Breast epithelium (tissue), 4 donors: ENCODE data around the gene NIP7. TPM values are rescaled to one million over a fixed set of nuclear protein-coding genes. Genes with fewer than 3 reads are reported as not detected.

ENCODE experiments used
- DNase-seq, 2 donors: peaks; one replicate each; pipeline ENCODE4 v3.0.0-alpha.2; 2019; ENCODE audit warnings: low spot score in 2 of 2
- H3K27ac ChIP-seq, 2 donors: fragments of 200-600 bp; sonication (generic) in 1 of 2; one replicate each; pipeline ENCODE4 v1.5.1; 2016 to 2019; ENCODE audit warnings: mild to moderate bottlenecking in 1 of 2
- H3K27me3 ChIP-seq, 2 donors: fragments of 200-600 bp; sonication (generic) in 1 of 2; one replicate each; pipeline versions ENCODE4 v1.5.1 to v1.6.0; 2017 to 2019; ENCODE audit warnings: control low read depth in 1 of 2, mild to moderate bottlenecking in 1 of 2
- H3K36me3 ChIP-seq: fragments of 200-600 bp; one replicate; pipeline ENCODE4 v1.5.1; 2019
- H3K4me1 ChIP-seq, 2 donors: fragments of 200-600 bp; sonication (generic); one replicate each; pipeline ENCODE4 v1.5.1; 2016 to 2019; ENCODE audit warnings: control low read depth in 1 of 2
- H3K4me3 ChIP-seq, 3 donors: fragments of 200-600 bp; sonication (generic); 1 replicate in 2 of 3; 2 replicates in 1 of 3; pipeline ENCODE4 v1.5.1; 2016 to 2019; ENCODE audit warnings: mild to moderate bottlenecking in 3 of 3, moderate library complexity in 2 of 3
- H3K9me3 ChIP-seq, 2 donors: fragments of 200-600 bp; sonication (generic) in 1 of 2; one replicate each; pipeline ENCODE4 v1.5.1; 2016 to 2019; ENCODE audit warnings: control low read depth in 1 of 2
- CTCF ChIP-seq, 3 donors: fragments of 450-650 bp; IDR thresholded peaks; one replicate each; pipeline ENCODE4 v1.5.1; 2016 to 2017; ENCODE audit warnings: antibody characterized with exemption in 3 of 3, mild to moderate bottlenecking in 3 of 3, moderate library complexity in 3 of 3
- POLR2A ChIP-seq: fragments of 450-650 bp; IDR thresholded peaks from one replicate; pipeline ENCODE4 v1.6.1; 2016; ENCODE audit warnings: antibody characterized with exemption, mild to moderate bottlenecking, moderate library complexity
- POLR2AphosphoS5 ChIP-seq, 3 donors: sonication (generic); formaldehyde crosslinking; IDR thresholded peaks; one replicate each; pipeline ENCODE4 v1.6.1; 2017; ENCODE audit warnings: antibody characterized with exemption in 3 of 3
- intact Hi-C: fragments of 100-400 bp; cut with DNase I; formaldehyde crosslinking; loops from one replicate; pipeline ENCODE4 v1.15.1; 2023; ENCODE audit warnings: low total_unique reads
- total RNA-seq, 3 donors: library from RNA; depleted of rRNA; stranded (reverse); fragments of >200 nt; gene quantifications; one replicate each; pipeline ENCODE4 v1.1.0, GENCODE V29; 2016

The NIP7 gene
- total RNA-seq, 3 donors from 2014 or later = 10.6 to 16.1 (median 15.4) TPM

GRCh38 chr16:69318911-69319289 is 20.7 kb upstream of the NIP7 start:
- Histone ChIP-seq H3K4me3 (no peak overlapping the region), H3K9me3 (no peaks in the 10 kb centered on the region), H3K27me3 (no peaks in the 10 kb centered on the region), H3K36me3 (peaks cover 28% of the 10 kb centered on the region), H3K27ac (no peak overlapping the region), H3K4me1 (no peaks in the 10 kb centered on the region)
- DNase-seq = no peak
- TF ChIP-seq POLR2A (no peak), CTCF (IDR thresholded peaks at IDR 0.05) (no peak), POLR2AphosphoS5 (IDR thresholded peaks at IDR 0.05) (no peak)
- intact Hi-C loops = loop anchor here (10.0 kb wide), 1 partner anchor 164 kb away; no protein-coding TSS in a partner anchor

GRCh38 chr16:69319381-69319780 is 20.2 kb upstream of the NIP7 start:
- peaks cover 28% of the 10 kb centered on the region for H3K36me3 ChIP-seq
- DNase-seq = no peak
- intact Hi-C loops = loop anchor here (10.0 kb wide), 1 partner anchor 165 kb away; no protein-coding TSS in a partner anchor
- H3K27me3 ChIP-seq = no peaks in the 10 kb centered on the region
- TF ChIP-seq POLR2AphosphoS5 (IDR thresholded peaks at IDR 0.05) (no peak), POLR2A (no peak), CTCF (IDR thresholded peaks at IDR 0.05) (no peak)
- no peaks in the 10 kb centered on the region for H3K9me3 ChIP-seq
- no peak overlapping the region for H3K4me3 ChIP-seq
- H3K4me1 ChIP-seq = no peaks in the 10 kb centered on the region
- no peak overlapping the region for H3K27ac ChIP-seq

- no peaks in the 10 kb centered on the region for H3K9me3 ChIP-seq
- H3K4me3 ChIP-seq = no peak overlapping the region
- no peaks in the 10 kb centered on the region for H3K27me3 ChIP-seq
- no peaks in the 10 kb centered on the region for H3K4me1 ChIP-seq
- intact Hi-C loops = loop anchor here (10.0 kb wide), 1 partner anchor 165 kb away; no protein-coding TSS in a partner anchor
- H3K36me3 ChIP-seq = peaks cover 28% of the 10 kb centered on the region
- H3K27ac ChIP-seq = no peak overlapping the region
- no peak for TF ChIP-seq POLR2AphosphoS5 (IDR thresholded peaks at IDR 0.05)
- TF ChIP-seq CTCF (IDR thresholded peaks at IDR 0.05) = no peak
- DNase-seq = no peak
Measured at GRCh38 chr16:69319826-69320739, 19.5 kb upstream of the NIP7 start.

- Histone ChIP-seq H3K36me3 (peaks cover 28% of the 10 kb centered on the region), H3K4me3 (no peak overlapping the region), H3K27ac (no peak overlapping the region), H3K4me1 (no peaks in the 10 kb centered on the region), H3K9me3 (no peaks in the 10 kb centered on the region), H3K27me3 (no peaks in the 10 kb centered on the region)
- TF ChIP-seq POLR2AphosphoS5 (IDR thresholded peaks at IDR 0.05) (no peak), CTCF (IDR thresholded peaks at IDR 0.05) (no peak)
- intact Hi-C loops = no loop called here
- no peak for DNase-seq
Measured at GRCh38 chr16:69320740-69321073, 18.9 kb upstream of the NIP7 start.

GRCh38 chr16:69321080-69321479 is 18.5 kb upstream of the NIP7 start:
- Histone ChIP-seq H3K4me1 (no peaks in the 10 kb centered on the region), H3K27ac (no peak overlapping the region), H3K4me3 (no peak overlapping the region), H3K36me3 (peaks cover 28% of the 10 kb centered on the region), H3K9me3 (no peaks in the 10 kb centered on the region), H3K27me3 (no peaks in the 10 kb centered on the region)
- DNase-seq = no peak
- intact Hi-C loops = no loop called here
- no peak for TF ChIP-seq POLR2AphosphoS5 (IDR thresholded peaks at IDR 0.05)
- TF ChIP-seq POLR2A = no peak
